Measurements from ENCODE around the gene SOX10.
"Not testable (repeated sequence)": the region's sequence is repeated elsewhere in the genome, so short reads cannot be mapped to it uniquely, and the experiment has no call there.

SOX10 gene

DNA sequence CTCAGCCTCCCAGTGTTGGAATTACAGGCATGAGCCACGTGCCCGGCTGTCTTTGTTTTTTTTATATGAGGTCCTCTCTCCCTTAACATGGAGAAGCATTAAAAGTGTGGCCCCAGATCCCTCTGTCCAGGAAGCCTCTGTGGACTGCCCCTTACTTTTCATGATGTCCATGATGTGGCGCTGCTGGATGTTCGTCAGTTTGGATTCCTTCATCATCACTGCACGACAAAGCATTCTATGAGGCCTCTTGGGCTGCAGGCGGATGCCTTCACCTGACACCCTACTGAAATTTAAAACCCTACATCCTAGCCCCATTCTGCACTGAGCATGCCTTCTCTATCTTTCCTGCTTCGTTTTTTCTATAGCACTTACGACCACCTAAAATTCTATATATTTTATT lies 33.0 kb downstream of the SOX10 start:
- no peaks in the 10 kb centered on the region for H3F3A ChIP-seq (ENCODE audit: low read depth)
- H3K4me3 ChIP-seq (ENCODE audit: low read length, poor library complexity, severe bottlenecking), result no peak overlapping the region
- H3K9me3 ChIP-seq (ENCODE audit: insufficient read depth, low read depth, low read length), result no peaks in the 10 kb centered on the region
- H3K9me2 ChIP-seq (replicated peaks; ENCODE audit: low read depth, low read length), result no peaks in the 10 kb centered on the region
- H3K27me3 ChIP-seq (ENCODE audit: insufficient read depth, low read length, poor library complexity, severe bottlenecking), result no peaks in the 10 kb centered on the region
- no peaks in the 10 kb centered on the region for H3K36me3 ChIP-seq (ENCODE audit: insufficient read depth, low read length)
- H3K4me1 ChIP-seq (ENCODE audit: insufficient read depth, low read length, poor library complexity, severe bottlenecking), result peaks cover 13% of the 10 kb centered on the region
- peaks cover 19% of the 10 kb centered on the region for H3K79me2 ChIP-seq (ENCODE audit: insufficient read depth, low read length)
- H2AFZ ChIP-seq (ENCODE audit: low read length), result no peak overlapping the region
- no peak for TF ChIP-seq EZH2phosphoT487 (IDR thresholded peaks at IDR 0.05; ENCODE audit: borderline replicate concordance)
- TF ChIP-seq, protein P1, sequence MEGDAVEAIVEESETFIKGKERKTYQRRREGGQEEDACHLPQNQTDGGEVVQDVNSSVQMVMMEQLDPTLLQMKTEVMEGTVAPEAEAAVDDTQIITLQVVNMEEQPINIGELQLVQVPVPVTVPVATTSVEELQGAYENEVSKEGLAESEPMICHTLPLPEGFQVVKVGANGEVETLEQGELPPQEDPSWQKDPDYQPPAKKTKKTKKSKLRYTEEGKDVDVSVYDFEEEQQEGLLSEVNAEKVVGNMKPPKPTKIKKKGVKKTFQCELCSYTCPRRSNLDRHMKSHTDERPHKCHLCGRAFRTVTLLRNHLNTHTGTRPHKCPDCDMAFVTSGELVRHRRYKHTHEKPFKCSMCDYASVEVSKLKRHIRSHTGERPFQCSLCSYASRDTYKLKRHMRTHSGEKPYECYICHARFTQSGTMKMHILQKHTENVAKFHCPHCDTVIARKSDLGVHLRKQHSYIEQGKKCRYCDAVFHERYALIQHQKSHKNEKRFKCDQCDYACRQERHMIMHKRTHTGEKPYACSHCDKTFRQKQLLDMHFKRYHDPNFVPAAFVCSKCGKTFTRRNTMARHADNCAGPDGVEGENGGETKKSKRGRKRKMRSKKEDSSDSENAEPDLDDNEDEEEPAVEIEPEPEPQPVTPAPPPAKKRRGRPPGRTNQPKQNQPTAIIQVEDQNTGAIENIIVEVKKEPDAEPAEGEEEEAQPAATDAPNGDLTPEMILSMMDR (conservative IDR thresholded peaks at IDR 0.05; ENCODE audit: low read length), result no peak
- peaks cover 7% of the 10 kb centered on the region for H4K20me1 ChIP-seq (ENCODE audit: insufficient read depth, low read length, poor library complexity, severe bottlenecking)
- no peak overlapping the region for H3K9ac ChIP-seq (ENCODE audit: low read depth, low read length, poor library complexity, severe bottlenecking)
- no peak overlapping the region for H3K4me2 ChIP-seq (ENCODE audit: low read depth, low read length, poor library complexity, severe bottlenecking)

DNA sequence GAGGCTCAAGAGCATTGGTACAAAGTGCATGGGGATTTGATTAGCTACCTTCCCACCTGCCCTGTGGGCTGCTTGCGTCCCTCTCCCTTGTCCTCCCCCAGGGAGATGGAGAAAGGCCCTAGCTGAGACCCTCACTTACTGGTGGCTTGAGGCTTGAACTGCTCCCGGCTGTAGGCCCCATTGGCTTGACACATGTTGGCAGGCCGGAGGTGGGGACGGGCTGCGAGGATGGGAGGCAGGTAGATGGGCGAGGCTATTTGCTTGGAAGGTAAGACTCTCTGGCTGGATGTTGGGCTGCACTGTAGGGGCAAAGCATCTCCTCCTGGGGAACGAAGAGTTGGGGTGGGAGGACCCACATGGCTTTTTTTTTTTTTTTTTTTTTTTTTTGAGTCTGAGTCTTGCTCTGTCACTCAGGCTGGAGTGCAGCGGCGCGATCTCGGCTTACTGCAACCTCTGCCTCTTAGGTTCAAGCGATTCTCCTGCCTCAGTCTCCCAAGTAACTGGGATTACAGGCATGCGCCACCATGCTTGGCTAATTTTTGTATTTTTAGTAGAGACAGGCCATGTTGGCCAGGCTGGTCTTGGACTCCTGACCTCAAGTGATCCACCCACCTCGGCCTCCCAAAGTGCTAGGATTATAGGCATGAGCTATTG lies 37.1 kb downstream of the SOX10 start:
- H3F3A ChIP-seq (ENCODE audit: low read depth); H3K9me3 ChIP-seq (ENCODE audit: insufficient read depth, low read depth, low read length); H3K79me2 ChIP-seq (ENCODE audit: insufficient read depth, low read length); H3K4me3 ChIP-seq (ENCODE audit: low read length, poor library complexity, severe bottlenecking); H3K4me2 ChIP-seq (ENCODE audit: low read depth, low read length, poor library complexity, severe bottlenecking); H3K4me1 ChIP-seq (ENCODE audit: insufficient read depth, low read length, poor library complexity, severe bottlenecking); H4K20me1 ChIP-seq (ENCODE audit: insufficient read depth, low read length, poor library complexity, severe bottlenecking); H3K27me3 ChIP-seq (ENCODE audit: insufficient read depth, low read length, poor library complexity, severe bottlenecking); H2AFZ ChIP-seq (ENCODE audit: low read length); H3K9me2 ChIP-seq (replicated peaks; ENCODE audit: low read depth, low read length); H3K9ac ChIP-seq (ENCODE audit: low read depth, low read length, poor library complexity, severe bottlenecking); H3K36me3 ChIP-seq (ENCODE audit: insufficient read depth, low read length): not testable (repeated sequence)

DNA sequence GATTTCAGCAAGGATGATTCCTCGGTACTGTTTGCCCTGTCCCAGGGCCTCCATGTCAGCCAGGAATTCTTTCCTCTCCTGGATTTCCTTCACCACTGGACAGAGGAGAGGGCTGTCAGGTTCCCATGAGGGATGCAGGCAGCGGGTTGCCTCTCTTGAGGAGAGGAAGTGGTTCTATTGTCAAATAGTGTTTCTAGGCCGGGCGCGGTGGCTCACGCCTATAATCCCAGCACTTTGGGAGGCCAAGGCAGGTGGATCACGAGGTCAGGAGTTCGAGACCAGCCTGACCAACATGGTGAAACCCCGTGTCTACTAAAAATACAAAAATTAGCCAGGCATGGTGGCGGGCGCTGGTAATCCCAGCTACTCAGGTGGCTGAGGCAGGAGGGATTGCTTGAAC lies 39.9 kb downstream of the SOX10 start:
- not testable (repeated sequence) for H3K4me1 ChIP-seq (ENCODE audit: insufficient read depth, low read length, poor library complexity, severe bottlenecking); H2AFZ ChIP-seq (ENCODE audit: low read length); H3K27me3 ChIP-seq (ENCODE audit: insufficient read depth, low read length, poor library complexity, severe bottlenecking); H3K4me3 ChIP-seq (ENCODE audit: low read length, poor library complexity, severe bottlenecking); H3K36me3 ChIP-seq (ENCODE audit: insufficient read depth, low read length); H3K9me2 ChIP-seq (replicated peaks; ENCODE audit: low read depth, low read length); H3K9ac ChIP-seq (ENCODE audit: low read depth, low read length, poor library complexity, severe bottlenecking); H3F3A ChIP-seq (ENCODE audit: low read depth); H3K9me3 ChIP-seq (ENCODE audit: insufficient read depth, low read depth, low read length); H4K20me1 ChIP-seq (ENCODE audit: insufficient read depth, low read length, poor library complexity, severe bottlenecking); H3K4me2 ChIP-seq (ENCODE audit: low read depth, low read length, poor library complexity, severe bottlenecking); H3K79me2 ChIP-seq (ENCODE audit: insufficient read depth, low read length)

DNA sequence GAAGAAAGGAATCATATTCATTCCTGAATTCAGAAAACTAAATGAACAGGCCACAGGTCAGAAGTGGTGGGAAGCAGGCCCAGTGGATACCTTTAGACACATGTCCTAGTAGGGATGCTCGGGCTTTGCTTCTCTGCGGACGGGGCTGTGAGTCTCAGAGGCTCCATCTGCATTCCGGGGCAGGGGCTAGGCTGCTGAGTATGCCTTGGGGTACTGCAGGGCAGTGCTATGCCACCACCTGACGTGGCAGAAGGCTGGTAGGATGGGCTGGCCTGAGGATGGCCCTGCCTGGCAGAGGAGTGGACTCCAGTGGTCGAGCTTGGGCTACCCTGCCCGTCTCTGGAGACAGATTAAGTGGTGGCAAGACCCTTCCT lies 40.5 kb downstream of the SOX10 start:
- Histone ChIP-seq H3K27me3 (ENCODE audit: insufficient read depth, low read length, poor library complexity, severe bottlenecking) (no peaks in the 10 kb centered on the region), H3K9me3 (ENCODE audit: insufficient read depth, low read depth, low read length) (no peaks in the 10 kb centered on the region), H3K4me3 (ENCODE audit: low read length, poor library complexity, severe bottlenecking) (no peak overlapping the region), H3K9me2 (replicated peaks; ENCODE audit: low read depth, low read length) (no peaks in the 10 kb centered on the region), H3K79me2 (ENCODE audit: insufficient read depth, low read length) (no peaks in the 10 kb centered on the region), H3K9ac (ENCODE audit: low read depth, low read length, poor library complexity, severe bottlenecking) (no peak overlapping the region), H2AFZ (ENCODE audit: low read length) (no peak overlapping the region), H4K20me1 (ENCODE audit: insufficient read depth, low read length, poor library complexity, severe bottlenecking) (no peaks in the 10 kb centered on the region), H3K4me1 (ENCODE audit: insufficient read depth, low read length, poor library complexity, severe bottlenecking) (no peaks in the 10 kb centered on the region), H3K36me3 (ENCODE audit: insufficient read depth, low read length) (no peaks in the 10 kb centered on the region; the same call in 1 of the 2 replicates), H3F3A (ENCODE audit: low read depth) (no peaks in the 10 kb centered on the region), H3K4me2 (ENCODE audit: low read depth, low read length, poor library complexity, severe bottlenecking) (no peak overlapping the region)
- no peak for TF ChIP-seq EZH2phosphoT487 (IDR thresholded peaks at IDR 0.05; ENCODE audit: borderline replicate concordance)
- TF ChIP-seq, protein P1 (conservative IDR thresholded peaks at IDR 0.05; ENCODE audit: low read length), result no peak

Data from Loucy (cell line).